Right lobe of liver (tissue), 6 donors: ENCODE measurements around the gene RWDD1. TPM values are rescaled to one million over a fixed set of nuclear protein-coding genes. Genes with fewer than 3 reads are reported as not detected.
A peak's percentile ranks its signal among the peaks of the same experiment; 100 is the strongest.

Experiments
- ATAC-seq, 4 donors: fragments of 200-7000 bp; cut with Tn5 transposase; one replicate each; pipeline ENCODE4 v1.9.1; 2020; ENCODE audit warnings: mild to moderate bottlenecking in 4 of 4, moderate library complexity in 4 of 4
- DNase-seq, 3 donors: peaks; one replicate each; pipeline ENCODE4 v3.0.0-alpha.2; 2020
- H3K27ac ChIP-seq, 3 donors: fragments of 200-600 bp; one replicate each; pipeline ENCODE4 v1.8.0; 2022
- H3K27me3 ChIP-seq, 2 donors: fragments of 200-600 bp; one replicate each; pipeline ENCODE4 v1.8.0; 2022
- H3K36me3 ChIP-seq, 4 donors: fragments of 200-600 bp; sonication (generic) in 1 of 4; one replicate each; pipeline versions ENCODE4 v1.5.1 to v1.8.0; 2017 to 2022; ENCODE audit warnings: control low read depth in 1 of 4
- H3K4me1 ChIP-seq, 4 donors: fragments of 200-600 bp; sonication (generic) in 1 of 4; one replicate each; pipeline versions ENCODE4 v1.5.1 to v1.8.0; 2017 to 2022; ENCODE audit warnings: control low read depth in 1 of 4
- H3K4me3 ChIP-seq, 3 donors: fragments of 200-600 bp; one replicate each; pipeline ENCODE4 v1.8.0; 2022
- H3K9me3 ChIP-seq, 4 donors: fragments of 200-600 bp; sonication (generic) in 1 of 4; one replicate each; pipeline versions ENCODE4 v1.5.1 to v1.8.0; 2017 to 2022; ENCODE audit warnings: control low read depth in 1 of 4
- CTCF ChIP-seq, 4 donors: fragments of 200-600 bp in 3 of 4; fragments of 450-650 bp in 1 of 4; IDR thresholded peaks; one replicate each; pipeline versions ENCODE4 v1.5.1 to v1.8.0; 2016 to 2022; ENCODE audit warnings: antibody characterized with exemption in 4 of 4, mild to moderate bottlenecking in 2 of 4
- POLR2A ChIP-seq: fragments of 450-650 bp; IDR thresholded peaks from one replicate; pipeline ENCODE4 v1.6.1; 2017; ENCODE audit warnings: antibody characterized with exemption, mild to moderate bottlenecking
- WGBS: methylation state at CpG from one replicate; pipeline ENCODE4 v1.1.6; 2018; ENCODE audit warnings: low coverage, low lambda C conversion rate; ENCODE audit not compliant: insufficient coverage; ENCODE audit errors: missing lambda C conversion rate; 5-methylcytosine and 5-hydroxymethylcytosine counted together
- intact Hi-C, 2 donors: fragments of 100-400 bp; cut with DNase I; formaldehyde crosslinking; loops; one replicate each; pipeline versions ENCODE4 v1.11.2 to v1.14.1; 2022
- total RNA-seq, 6 experiments: library from RNA; depleted of rRNA in 2 of 6; stranded (reverse); fragments of >200 nt in 2 of 6; fragmentation: NEBNext Ultra II Directional in 3 of 6; extraction: Animal tissue kit (Norgen Biotek cat#: 25700) in 3 of 6; gene quantifications; one replicate each; pipeline versions ENCODE4 v1.1.0 to v1.2.4, GENCODE V29; 2016 to 2023
- donor health status: DM: no; HTN: yes; CAD: no.
- donor health status: DM: no; HTN: no; CAD: no.
- donor health status: DM: no; HTN: no; CAD: no.
- donor health status: DM: no; HTN: yes; CAD: no.
- donor health status: DM: no; HTN: yes; CAD: no.

The RWDD1 gene
- total RNA-seq, 6 experiments from 2014 or later: 14.8 to 22.1 (median 21.2) TPM

- no peaks in the 10 kb centered on the region for H3K4me1 ChIP-seq
- TF ChIP-seq POLR2A: no peak
- no peak for TF ChIP-seq CTCF (IDR thresholded peaks at IDR 0.05)
- no peak for ATAC-seq
- no peak for DNase-seq
- H3K9me3 ChIP-seq: no peaks in the 10 kb centered on the region
- H3K36me3 ChIP-seq: no peaks in the 10 kb centered on the region
- no peaks in the 10 kb centered on the region for H3K27me3 ChIP-seq
- intact Hi-C loops: no loop called here
- no peak overlapping the region for H3K27ac ChIP-seq
- 49% methylated on average over 3 of the region's 3 CpGs for WGBS
- H3K4me3 ChIP-seq: no peak overlapping the region
Measured at GRCh38 chr6:116528780-116529179, 42.5 kb upstream of the RWDD1 start.

GRCh38 chr6:116529466-116530290, 41.6 kb upstream of the RWDD1 start:
- no peak for ATAC-seq
- TF ChIP-seq POLR2A: no peak
- no peak for TF ChIP-seq CTCF (IDR thresholded peaks at IDR 0.05)
- intact Hi-C loops: no loop called here
- Histone ChIP-seq H3K4me3 (no peak overlapping the region), H3K36me3 (no peaks in the 10 kb centered on the region), H3K27me3 (no peaks in the 10 kb centered on the region), H3K4me1 (no peaks in the 10 kb centered on the region), H3K27ac (no peak overlapping the region), H3K9me3 (no peaks in the 10 kb centered on the region)
- no peak for DNase-seq
- 66% methylated on average over 3 of the region's 3 CpGs for WGBS

- ATAC-seq: no peak
Measured at GRCh38 chr6:116530436-116530835, 40.9 kb upstream of the RWDD1 start.

GRCh38 chr6:116531675-116532570, 39.4 kb upstream of the RWDD1 start:
- Histone ChIP-seq H3K27me3 (no peaks in the 10 kb centered on the region), H3K4me3 (no peak overlapping the region), H3K9me3 (no peaks in the 10 kb centered on the region), H3K4me1 (peaks cover 0 to 6% (median 0%) of the 10 kb centered on the region in 4 donors), H3K36me3 (no peaks in the 10 kb centered on the region), H3K27ac (no peak overlapping the region)
- peak; percentile 77 to 87 (median 82) for TF ChIP-seq CTCF (IDR thresholded peaks at IDR 0.05)
- TF ChIP-seq POLR2A: no peak
- ATAC-seq (peak; percentile 87 to 95 (median 92)), DNase-seq (peak in 1 of 3 donors; percentile 58)
- 58% methylated on average over 12 of the region's 12 CpGs for WGBS
- intact Hi-C loops: no loop called here

More at GRCh38 chr6:116530436-116530835, 40.9 kb upstream of the RWDD1 start:
- Histone ChIP-seq H3K9me3 (no peaks in the 10 kb centered on the region), H3K27me3 (no peaks in the 10 kb centered on the region), H3K27ac (no peak overlapping the region), H3K36me3 (no peaks in the 10 kb centered on the region), H3K4me3 (no peak overlapping the region), H3K4me1 (no peaks in the 10 kb centered on the region)
- DNase-seq: no peak
- intact Hi-C loops: no loop called here
- TF ChIP-seq POLR2A (no peak), CTCF (IDR thresholded peaks at IDR 0.05) (no peak)
- 81% methylated on average over 2 of the region's 2 CpGs for WGBS
